Spleen (tissue), 7 donors: ENCODE measurements around the gene IL1R2.

Experiments
- CTCF ChIP-seq, 11 experiments: fragments of 200-600 bp in 7 of 11; fragments of 450-650 bp in 4 of 11; sonication (generic) in 4 of 11; IDR thresholded peaks in 8 of 11; conservative IDR thresholded peaks in 3 of 11; 1 replicate in 7 of 11; 2 replicates in 4 of 11; pipeline versions ENCODE4 v1.4.0 to v1.8.0; 2016 to 2021; ENCODE audit warnings: antibody characterized with exemption in 11 of 11, inconsistent platforms in 4 of 11, mild to moderate bottlenecking in 1 of 11
- POLR2A ChIP-seq, 3 donors: fragments of 450-650 bp; IDR thresholded peaks; one replicate each; pipeline ENCODE4 v1.5.1; 2017; ENCODE audit warnings: antibody characterized with exemption in 3 of 3, mild to moderate bottlenecking in 1 of 3
- POLR2AphosphoS5 ChIP-seq, 3 donors: sonication (generic); formaldehyde crosslinking; IDR thresholded peaks; one replicate each; pipeline ENCODE4 v1.5.1; 2017; ENCODE audit warnings: antibody characterized with exemption in 3 of 3
- donor health status: DM: no; HTN: no; CAD: no; lungs with moderate emphysema.
- donor health status: DM: no; HTN: no; CAD: no.
- donor health status: DM: no; HTN: no; CAD: no.

- TF ChIP-seq POLR2A (IDR thresholded peaks at IDR 0.05) (no peak), CTCF (IDR thresholded peaks at IDR 0.05 in 8 of 11, conservative IDR thresholded peaks at IDR 0.05 in 3 of 11) (no peak), POLR2AphosphoS5 (IDR thresholded peaks at IDR 0.05) (peak in 1 of 3 donors; percentile 49)
Observed at GRCh38 chr2:102040229-102040628, 48.5 kb downstream of the IL1R2 start.
